NCI-H526 (cell line): Measurements from ENCODE around the gene COBL.

Experiments used
- DNase-seq, 2 experiments: peaks; one replicate each; lab custom pipeline; 2025; lab: John Stamatoyannopoulos, UW

Gene COBL, protein sequence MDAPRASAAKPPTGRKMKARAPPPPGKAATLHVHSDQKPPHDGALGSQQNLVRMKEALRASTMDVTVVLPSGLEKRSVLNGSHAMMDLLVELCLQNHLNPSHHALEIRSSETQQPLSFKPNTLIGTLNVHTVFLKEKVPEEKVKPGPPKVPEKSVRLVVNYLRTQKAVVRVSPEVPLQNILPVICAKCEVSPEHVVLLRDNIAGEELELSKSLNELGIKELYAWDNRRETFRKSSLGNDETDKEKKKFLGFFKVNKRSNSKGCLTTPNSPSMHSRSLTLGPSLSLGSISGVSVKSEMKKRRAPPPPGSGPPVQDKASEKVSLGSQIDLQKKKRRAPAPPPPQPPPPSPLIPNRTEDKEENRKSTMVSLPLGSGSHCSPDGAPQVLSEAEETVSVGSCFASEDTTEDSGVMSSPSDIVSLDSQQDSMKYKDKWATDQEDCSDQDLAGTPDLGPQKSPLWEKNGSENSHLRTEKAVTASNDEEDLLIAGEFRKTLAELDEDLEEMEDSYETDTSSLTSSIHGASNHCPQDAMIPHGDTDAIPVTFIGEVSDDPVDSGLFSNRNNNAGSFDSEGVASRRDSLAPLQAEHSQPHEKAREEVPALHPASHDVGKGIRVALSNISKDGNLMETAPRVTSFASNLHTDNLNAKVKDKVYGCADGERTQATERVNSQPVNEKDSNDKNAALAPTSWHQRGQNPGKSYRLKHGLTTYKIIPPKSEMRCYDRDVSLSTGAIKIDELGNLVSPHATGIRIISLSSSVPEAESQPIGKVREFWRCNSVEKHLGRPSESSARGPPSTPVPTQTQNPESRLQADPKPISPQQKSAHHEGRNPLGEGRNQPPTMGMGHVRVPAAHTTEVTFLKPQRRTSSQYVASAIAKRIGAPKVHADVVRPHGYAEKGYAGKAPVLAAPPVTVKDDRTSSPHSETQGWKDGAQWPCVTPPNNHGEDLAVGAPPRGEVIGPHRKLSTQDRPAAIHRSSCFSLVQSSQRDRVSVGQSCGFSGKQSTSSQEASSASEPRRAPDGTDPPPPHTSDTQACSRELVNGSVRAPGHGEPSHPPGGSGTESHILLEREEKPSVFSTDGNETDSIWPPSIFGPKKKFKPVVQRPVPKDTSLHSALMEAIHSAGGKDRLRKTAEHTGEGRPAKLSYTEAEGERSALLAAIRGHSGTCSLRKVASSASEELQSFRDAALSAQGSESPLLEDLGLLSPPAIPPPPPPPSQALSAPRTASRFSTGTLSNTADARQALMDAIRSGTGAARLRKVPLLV

DNA sequence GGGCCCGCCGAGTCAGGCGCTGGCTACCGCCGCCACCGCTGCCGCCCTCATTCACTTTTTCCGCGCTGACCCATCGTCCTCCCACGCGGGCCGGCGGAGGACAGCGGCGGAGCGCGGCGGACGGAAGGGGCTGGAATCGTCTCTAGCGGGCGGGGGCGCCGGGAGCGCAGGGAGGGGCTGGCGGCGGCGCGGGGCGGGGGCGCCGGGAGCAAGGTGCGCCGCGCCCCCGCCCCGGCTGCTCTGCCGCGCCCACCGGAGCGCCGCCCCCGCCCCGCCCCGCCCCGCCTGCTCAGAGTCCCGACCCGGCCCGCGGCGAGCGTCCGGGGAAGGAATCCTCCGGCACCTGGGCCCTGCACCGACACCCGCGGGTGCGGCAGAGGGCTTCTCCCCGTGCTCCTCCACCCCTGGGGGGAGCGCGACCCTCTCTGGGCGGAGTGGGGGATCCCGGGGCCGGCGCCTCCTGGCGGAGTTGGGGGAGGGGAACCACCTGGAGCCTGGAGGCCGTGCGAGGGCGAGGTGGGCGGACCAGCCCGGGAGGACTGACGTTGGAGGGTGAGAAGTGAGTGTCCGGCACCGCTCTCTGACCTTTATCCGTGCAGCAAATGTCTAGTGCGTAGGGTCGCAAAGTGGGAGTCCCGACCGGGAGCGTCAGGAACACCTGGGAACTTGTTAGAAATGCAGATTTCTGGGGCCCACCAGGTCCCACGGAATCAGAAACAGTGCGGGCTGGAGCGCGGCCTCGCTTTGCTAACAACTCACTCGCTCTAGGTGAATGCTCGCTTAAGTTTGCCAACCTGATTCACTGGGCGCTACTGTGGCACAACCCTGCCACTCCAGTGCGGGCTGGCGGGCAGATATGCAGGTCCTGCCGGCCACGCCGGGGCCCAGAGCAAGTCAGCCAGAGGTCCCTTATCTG, at the start of gene COBL:
TSS of gene COBL (minus strand) at position 144 of the 916 bp plus-strand sequence. CDS start 176 bp downstream, outside the sequence.
- peak; percentile 39 to 79 for DNase-seq

DNA sequence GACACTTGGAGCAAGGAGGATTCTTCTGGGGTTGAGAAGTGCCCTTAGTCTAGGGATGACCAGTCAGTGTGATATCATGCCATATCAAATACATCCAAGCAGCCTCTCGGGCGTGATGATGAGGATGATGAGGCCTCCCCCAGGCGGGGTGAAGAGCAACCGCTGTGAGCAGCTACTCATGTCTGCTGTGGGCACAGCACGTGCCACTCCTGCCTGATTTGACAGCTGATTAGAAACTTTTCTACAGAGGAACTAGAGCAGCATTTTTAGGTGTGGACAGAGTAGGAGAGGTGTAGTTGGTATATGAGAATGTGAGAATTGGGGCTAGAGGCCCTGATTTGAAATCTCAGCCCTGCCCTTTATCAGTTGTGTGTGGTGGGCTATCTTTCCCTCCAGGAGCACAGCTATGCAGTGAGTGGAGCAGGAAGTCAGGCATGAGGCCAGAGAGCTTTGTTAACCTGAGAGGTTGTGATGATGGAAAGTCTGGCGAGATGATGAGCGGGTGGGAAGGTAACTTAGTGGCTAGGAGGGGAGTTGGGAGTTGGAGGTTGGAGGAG, 49.6 kb upstream of the COBL start:
- no peak for DNase-seq

DNA sequence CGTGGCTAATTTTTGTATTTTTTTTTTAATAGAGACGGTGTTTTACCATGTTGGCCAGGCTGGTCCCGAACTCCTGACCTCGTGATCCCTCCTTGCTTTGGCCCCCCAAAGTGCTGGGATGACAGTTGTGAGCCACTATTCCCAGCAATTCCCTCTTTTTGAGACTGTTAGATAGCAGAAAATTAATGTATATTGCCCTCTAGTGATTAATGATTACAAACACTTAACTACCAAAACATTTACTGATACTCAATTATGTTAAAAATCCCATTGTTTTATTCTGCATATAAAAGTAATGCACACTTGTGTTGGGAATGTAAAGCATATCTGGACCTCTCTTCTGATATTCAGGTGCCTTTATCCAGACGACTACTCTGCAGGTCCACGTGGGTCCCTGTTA, 41.2 kb upstream of the COBL start:
- no peak for DNase-seq

DNA sequence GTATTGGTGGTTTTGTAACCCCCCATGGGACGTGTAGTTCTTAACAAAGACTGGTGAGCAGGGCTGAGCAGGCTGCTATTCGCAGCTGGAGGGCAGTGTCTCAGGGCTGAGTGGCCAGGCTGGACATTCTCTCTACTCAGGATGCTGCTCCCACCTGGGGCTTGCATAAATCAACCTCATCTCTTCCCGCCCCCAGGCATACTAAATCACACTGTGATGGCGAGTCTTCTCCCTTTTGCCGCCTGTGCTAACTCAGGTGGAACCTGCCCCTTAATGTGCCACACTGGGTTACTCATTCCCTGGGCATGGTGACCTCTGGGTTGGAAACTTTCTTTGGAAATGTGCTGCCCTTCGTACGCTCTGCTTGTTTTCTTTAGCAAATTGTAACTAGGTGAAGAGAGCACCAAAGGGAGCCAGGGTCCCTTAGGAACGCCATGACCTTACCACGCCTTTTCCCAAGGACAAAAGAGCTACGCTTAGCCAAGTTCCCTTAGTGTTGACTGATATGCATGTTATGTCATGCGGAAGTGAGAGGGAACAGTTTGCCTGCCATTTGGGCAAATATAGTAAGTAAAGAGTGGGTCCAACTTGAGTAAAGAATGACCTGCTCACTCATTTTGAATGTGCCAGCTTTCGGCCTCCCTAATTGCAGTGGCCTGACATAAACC, 40.4 kb upstream of the COBL start:
- no peak for DNase-seq

DNA sequence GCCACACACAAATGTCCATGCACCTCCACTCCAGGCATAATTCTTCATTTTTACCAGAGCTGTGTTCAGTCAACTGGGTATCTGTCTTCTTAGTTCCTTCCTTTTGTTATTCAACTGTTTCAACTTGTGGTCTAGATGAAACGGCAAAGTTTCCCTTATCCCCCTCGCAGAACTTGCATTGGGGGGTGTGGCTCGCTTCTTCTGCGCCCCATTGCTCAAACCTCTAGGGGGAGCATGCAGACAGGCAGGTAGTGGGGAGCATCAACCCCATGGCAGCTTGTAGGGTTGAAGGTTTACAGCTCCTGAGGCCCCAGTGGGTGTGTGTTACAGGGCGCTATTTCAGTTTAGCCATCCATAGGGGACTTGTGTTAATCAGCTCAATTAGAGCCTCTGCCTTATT, 38.3 kb upstream of the COBL start:
- DNase-seq, result no peak

DNA sequence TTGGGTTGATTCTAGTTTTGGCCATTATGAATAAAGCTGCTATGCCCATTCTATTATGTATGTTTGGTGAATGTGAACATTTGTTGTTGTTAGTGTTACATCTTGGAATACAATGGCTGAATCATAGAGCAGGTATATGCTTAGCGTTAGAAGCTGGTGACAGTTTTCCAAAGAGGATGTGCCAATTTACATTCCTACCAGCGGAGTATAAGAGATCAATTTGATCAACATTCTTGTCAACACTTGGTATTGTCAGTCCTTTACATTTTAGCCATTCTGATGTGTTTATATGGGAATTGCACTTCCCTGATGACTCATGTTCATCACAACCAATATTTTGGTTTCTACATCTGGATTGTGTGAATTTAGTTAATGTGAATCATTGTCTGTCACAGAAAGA, 37.8 kb upstream of the COBL start:
- no peak for DNase-seq

DNA sequence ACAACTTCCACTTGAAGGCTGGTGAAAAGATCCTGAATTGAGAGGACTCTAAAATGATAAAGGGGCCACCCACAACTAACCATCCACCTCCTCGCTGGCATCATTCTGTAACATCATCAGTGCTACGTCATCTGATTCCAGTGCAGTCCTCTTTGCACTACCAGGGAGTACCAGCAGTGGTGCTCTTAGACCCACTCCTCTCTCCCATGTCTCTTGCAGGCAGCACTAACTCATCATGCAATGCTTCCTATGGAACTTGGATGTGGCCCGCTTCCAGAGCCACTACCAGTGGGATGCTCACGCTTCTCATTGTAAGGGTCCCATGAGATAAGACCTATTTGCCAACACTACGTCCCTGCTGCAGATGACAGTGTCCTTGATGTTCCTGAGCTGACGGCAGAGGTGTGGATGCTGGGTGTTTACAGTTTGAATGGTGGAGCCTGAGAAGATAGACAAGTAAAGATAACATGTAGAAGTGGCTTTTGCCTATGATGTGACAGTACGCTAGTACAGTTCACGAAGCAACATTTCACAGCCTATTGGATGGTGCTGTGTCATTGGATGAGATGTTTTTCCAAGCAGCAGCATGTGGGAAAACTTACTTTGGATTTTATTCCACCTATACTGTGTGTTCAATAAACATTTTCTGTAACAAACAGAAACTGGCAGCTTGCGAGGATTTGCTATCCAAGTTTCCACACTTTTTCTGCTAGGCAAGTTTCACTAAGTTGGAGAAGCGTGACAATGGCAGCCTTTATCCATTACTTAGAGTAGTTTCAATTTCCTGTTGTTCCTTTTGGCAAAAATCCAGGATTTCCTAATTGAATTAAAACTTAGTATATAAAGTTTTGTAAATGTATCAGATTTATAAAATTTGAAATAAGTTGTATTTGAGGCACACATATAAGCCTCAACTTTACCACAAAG, 35.8 kb upstream of the COBL start:
- peak; percentile 72 to 78 for DNase-seq

DNA sequence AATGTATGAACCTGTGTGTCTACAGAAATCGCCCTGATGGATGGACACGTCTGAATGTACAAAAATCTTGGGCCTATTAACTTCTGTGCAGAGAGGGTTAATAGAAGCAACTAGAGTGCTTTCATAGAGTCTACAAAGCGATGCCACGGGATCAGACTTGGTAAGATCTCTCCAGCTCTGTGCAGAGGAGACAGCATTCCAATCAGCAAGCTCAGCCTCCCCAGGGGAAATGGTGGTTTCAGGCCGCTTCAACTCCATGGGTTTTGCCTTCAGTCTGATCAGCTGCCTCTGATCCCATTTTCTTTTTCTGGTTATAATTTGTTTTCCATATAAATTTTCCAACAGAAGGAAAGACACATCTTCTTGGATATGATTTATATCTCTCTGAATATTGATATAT, 35.1 kb upstream of the COBL start:
- peak; percentile 68 to 78 for DNase-seq

DNA sequence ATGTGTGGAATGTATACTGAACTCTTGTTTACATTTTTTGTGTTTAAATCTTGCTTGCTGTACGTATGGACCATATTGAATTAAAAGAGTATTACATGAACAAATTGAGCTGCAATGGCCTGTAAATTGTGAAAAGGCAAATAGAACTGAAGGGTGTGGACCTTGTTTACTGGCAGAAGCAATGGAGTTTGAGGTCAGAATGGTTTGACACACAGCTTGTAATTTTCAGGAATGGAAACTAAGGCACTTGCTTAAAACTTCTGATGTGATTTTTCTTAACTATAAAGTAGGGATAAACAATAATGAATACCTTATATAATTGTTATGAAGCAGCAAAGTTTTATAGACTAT, 33.9 kb upstream of the COBL start:
- DNase-seq, result no peak

DNA sequence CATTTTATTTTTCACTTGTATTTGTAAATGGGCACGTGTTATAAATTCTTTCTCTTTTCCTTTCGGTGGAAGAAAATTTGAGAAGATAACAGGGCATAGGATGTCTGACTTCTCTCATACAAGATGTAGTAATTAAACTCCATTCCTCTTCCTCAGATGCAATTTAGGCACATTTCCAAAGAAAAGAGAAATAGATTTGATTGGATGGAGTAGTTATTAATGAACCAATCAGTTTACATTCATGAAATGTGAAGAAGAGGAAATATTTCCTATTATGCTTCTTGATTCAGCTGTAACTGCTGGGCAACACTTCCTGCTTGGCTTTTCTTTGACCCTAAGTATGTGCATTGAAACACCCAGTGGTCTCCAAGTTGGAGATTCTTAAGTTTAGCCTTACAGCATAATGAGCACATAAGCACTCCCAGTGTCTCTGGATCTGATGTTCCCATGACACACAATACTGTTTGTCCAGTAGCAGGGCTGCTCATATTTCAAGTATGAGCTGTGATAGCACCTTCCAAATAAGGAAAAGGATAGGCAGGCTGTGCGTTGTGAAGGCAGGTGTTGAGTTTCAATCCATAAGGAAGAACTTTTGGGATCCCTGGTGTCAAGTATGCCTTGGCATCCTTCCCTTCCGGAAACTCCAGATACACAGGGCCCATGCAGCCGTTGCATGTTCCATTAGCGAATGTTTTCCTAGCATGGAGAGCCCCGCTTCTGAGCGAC, 33.4 kb upstream of the COBL start:
- DNase-seq, result peak; percentile 81 to 88

DNA sequence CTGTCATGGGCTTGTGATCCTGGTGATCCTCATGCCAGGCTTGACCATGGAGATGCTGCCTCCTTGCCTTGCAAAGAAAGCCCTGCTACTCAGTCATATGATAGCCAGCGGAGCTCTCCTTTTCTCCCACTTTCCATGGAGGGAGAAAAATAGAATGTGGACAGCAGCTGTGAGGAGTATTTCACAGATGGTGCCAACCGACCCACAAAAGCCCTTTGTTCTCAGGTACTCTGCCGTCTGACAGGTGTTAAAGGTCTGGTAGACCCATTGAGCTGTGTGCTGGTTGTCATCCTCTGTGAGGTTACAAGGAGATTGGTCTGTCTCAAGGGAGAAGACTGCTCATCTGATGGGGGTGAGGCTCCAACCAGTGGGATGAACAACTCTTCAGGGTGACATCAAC, 29.5 kb upstream of the COBL start:
- DNase-seq, result peak; percentile 96 to 98

DNA sequence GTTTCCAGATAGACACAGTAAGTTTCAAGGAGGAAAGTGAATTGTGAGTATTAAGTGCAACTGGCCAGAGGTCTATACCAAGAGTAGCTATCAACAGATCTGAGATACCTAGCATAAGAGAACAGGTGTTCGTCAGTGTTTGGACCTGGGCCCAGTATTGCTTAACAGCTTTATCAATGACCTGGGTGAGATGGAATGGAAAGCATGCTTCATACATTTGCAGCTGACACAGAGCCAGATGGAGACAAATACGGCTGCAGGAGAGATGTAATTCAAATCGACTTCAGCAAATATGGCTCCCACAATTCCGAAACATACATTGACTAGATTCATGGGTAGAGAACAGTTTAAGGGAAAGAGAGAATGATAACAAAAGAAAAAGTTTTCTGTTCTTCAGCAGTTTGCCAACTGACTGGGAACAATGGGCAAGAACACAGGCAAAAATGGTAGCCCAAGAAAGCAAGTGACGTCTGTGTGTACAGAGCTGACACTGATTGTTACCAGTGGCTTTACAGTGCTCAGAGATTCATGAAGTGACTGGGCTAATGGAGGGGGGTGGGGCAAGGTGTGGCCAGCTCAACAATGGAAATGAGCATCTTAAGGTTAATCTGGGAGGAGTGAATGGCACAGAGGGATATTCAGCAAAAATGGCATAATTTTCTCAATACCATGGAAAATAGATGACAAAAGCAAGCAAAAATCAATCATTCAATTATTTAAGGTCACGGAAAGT, 28.0 kb upstream of the COBL start:
- DNase-seq, result no peak

DNA sequence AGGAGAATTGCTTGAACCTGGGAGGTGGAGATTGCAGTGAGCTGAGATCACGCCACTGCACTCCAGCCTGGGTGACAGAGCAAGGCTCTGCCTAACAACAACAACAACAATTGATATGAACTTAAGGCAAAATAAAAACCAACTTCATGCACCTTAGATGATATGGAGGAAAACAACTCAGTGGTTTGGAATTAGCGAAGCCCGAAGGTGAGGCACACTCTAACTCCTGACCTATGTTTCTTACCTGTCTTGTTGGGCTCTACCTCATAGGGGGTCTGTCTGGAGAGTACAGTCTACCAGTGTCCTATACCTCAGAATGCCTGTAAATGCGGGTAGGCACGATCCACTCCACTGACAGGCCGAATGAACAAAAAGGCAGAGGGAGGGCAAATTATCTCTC, 24.3 kb upstream of the COBL start:
- no peak for DNase-seq

DNA sequence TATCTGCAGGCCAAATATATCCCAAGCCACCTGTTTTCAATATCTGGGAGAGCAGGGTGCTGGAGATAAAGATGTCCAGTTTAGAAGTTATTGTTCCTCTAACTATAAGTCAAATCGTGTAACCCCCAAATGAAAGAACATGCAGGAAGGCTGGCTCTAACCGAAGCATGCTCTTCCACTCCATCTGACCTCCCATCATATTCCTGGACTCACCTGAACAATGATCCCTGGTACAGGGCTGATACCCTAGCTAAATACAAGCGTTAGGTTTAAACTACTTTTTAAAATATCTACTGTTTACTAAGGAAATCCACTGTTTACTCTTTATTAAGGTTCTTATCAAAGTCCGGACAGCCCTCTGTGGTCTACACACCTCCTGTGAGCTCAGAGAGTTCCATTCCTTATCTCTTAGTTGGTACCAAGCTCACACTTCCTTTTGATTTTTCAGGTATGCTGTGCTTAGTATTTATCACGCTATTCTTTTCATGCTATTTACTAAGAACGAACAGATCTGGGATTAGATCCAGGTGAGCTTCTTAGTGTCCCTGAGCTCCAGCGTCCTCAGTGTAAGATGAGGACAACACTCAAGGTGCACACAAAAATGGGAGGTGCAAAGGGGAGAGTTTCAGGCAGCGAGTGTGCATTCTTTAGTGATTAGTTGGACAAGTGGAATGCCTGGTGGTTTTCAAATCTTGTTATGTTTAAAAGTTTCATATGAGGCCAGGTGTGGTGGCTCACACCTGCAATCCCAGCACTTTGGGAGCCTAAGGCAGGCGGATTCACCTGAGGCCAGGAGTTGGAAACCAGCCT, 23.6 kb upstream of the COBL start:
- no peak for DNase-seq

DNA sequence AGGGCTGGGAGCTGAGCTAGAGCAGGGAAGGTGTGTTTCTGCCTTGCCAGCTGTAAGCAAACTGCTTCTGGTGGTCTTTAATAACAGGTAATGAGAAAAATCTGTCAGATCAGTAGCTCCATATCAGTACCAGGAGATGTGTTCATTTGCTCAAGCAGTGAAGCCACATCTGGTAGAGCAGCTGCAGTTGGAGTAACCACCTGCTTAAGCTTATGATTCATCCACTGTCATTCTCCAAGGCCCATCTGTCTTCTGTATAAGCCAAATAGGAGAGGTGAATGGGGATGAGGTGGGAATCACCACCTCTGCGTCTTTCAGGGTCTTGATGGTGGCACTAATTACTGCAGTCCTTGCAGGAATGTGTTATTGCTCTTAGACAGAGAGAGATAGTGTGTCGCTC, 18.4 kb upstream of the COBL start:
- DNase-seq, result no peak

DNA sequence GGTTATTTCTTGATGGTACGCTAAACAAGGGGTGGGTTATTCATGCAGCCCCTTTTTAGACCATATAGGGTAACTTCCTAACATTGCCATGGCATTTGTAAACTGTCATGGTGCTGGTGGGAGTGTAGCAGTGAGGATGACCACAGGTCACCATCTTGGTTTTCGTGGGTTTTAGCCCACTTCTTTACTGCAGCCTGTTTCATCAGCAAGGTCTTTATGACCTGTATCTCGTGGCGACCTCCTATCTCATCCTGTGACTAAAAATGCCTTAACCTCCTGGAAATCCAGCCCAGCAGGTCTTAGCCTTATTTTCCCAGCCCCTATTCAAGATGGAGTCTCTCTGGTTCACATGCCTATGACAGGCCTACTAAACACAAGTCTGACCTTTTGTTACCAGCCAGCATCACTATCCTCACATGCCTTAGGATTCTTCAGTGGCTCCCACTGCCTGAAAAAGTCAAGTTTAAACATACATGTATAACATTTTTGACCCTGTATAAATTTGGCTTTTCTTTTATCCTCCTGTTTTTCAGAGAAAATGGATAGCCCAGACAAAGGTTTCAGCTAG, 13.2 kb upstream of the COBL start:
- no peak for DNase-seq

DNA sequence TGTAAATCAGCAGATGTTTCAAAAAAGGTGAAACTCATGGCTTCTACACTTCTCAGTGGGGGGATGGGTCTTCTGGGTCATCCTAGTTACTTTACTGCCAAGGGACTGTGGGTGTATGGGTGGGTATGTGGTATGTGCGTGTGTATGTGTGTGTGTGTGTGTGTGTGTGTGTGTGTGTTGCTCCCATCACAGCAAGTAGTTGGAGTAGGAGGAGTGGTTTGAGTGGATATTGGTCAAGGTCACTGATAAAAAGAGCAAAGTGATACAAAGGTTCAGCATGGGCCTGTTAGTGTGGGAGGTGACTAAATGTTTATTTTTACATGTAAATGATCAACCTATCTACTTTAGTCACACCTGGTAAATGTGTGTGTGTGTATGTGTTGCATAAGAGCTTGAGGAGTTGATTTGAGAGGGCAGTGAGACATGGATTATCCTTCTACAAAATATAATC, 11.8 kb upstream of the COBL start:
- DNase-seq, result no peak
